Measurements from ENCODE around the gene TMC8.

The TMC8 gene

GRCh38 chr17:78120537-78120936, 10.0 kb upstream of the TMC8 start:
- DNase-seq = no peak
- intact Hi-C loops (cut with DNase I) = no loop called here

- no peak for DNase-seq
- intact Hi-C loops (cut with DNase I) = no loop called here
Measured at GRCh38 chr17:78120971-78121800, 9.4 kb upstream of the TMC8 start.

GRCh38 chr17:78121801-78122215, 8.8 kb upstream of the TMC8 start:
- intact Hi-C loops (cut with DNase I) = no loop called here
- DNase-seq = no peak

- intact Hi-C loops (cut with DNase I) = no loop called here
- no peak for DNase-seq
Measured at GRCh38 chr17:78122216-78122930, 8.2 kb upstream of the TMC8 start.

GRCh38 chr17:78122931-78123249, 7.7 kb upstream of the TMC8 start:
- no peak for DNase-seq
- intact Hi-C loops (cut with DNase I) = no loop called here

GRCh38 chr17:78123258-78123929, 7.2 kb upstream of the TMC8 start:
- intact Hi-C loops (cut with DNase I) = no loop called here

GRCh38 chr17:78124081-78124835, 6.3 kb upstream of the TMC8 start:
- intact Hi-C loops (cut with DNase I) = no loop called here
- peak in 2 of 42 donors; percentile 41 to 49 for DNase-seq

More at GRCh38 chr17:78123258-78123929, 7.2 kb upstream of the TMC8 start:
- DNase-seq = no peak

- DNase-seq = no peak
- intact Hi-C loops (cut with DNase I) = loop anchor here (5.0 kb wide), 1 partner anchor 48 kb away; no protein-coding TSS in a partner anchor
Measured at GRCh38 chr17:78124836-78125137, 5.8 kb upstream of the TMC8 start.

GRCh38 chr17:78125138-78125913, 5.2 kb upstream of the TMC8 start:
- DNase-seq = peak in 1 of 42 donors; percentile 30
- intact Hi-C loops (cut with DNase I) = loop anchor here (5.0 kb wide), 1 partner anchor 47 kb away; no protein-coding TSS in a partner anchor

GRCh38 chr17:78125976-78126894, 4.3 kb upstream of the TMC8 start:
- DNase-seq = peak in 1 of 42 donors; percentile 35
- intact Hi-C loops (cut with DNase I) = loop anchor here (5.0 kb wide), 1 partner anchor 46 kb away; no protein-coding TSS in a partner anchor

GRCh38 chr17:78126895-78127238, 3.7 kb upstream of the TMC8 start:
- intact Hi-C loops (cut with DNase I) = loop anchor here (5.0 kb wide), 1 partner anchor 45 kb away; no protein-coding TSS in a partner anchor
- DNase-seq = no peak

- DNase-seq = peak; percentile 80 to 96 (median 90)
- intact Hi-C loops (cut with DNase I) = loop anchor here (5.0 kb wide), 1 partner anchor 45 kb away; no protein-coding TSS in a partner anchor
Measured at GRCh38 chr17:78127239-78127887, 3.2 kb upstream of the TMC8 start.

GRCh38 chr17:78127888-78128550, 2.6 kb upstream of the TMC8 start:
- intact Hi-C loops (cut with DNase I) = loop anchor here (1.0 to 5.0 kb wide), 2 partner anchors 13 to 44 kb away; no protein-coding TSS in a partner anchor
- peak in 22 of 42 donors; percentile 34 to 81 (median 59) for DNase-seq

- intact Hi-C loops (cut with DNase I) = loop anchor here (1.0 to 5.0 kb wide), 2 partner anchors 13 to 44 kb away; no protein-coding TSS in a partner anchor
- peak in 32 of 42 donors; percentile 40 to 83 (median 61) for DNase-seq
Measured at GRCh38 chr17:78128551-78129350, 1.8 kb upstream of the TMC8 start, which contains the start of gene TMC6. Gene TMC6 (minus strand): TSS chr17:78128755. CDS start chr17:78126832, 1,923 bp downstream.
